HepG2 (cell line): ENCODE measurements around the gene S100A10. TPM values are rescaled to one million over a fixed set of nuclear protein-coding genes. Genes with fewer than 3 reads are reported as not detected.

Experiments used
- ATAC-seq: fragments of 200-7000 bp; cut with Tn5 transposase; 3 replicates; pipeline ENCODE4 v1.9.1; 2020; ENCODE audit warnings: mild to moderate bottlenecking, moderate library complexity
- BruUV-seq: library from RNA; stranded (reverse); fragments of 400-500 nt; replicated peaks from 2 replicates; lab custom pipeline; 2021; lab: Mats Ljungman, UMichigan
- CTCF ChIA-PET: fragments of 300-600 bp; formaldehyde crosslinking; extraction: SDS; loops from one replicate; lab custom pipeline; 2021; ENCODE audit warnings: low total read pairs, inconsistent platforms, low intra/inter-chr PET ratio; lab: Yijun Ruan, JAX
- POLR2A ChIA-PET: fragments of 350-600 bp; sonication (Branson Sonifier 250); formaldehyde crosslinking; loops from one replicate; lab custom pipeline; 2020; ENCODE audit warnings: antibody characterized with exemption, inconsistent platforms; lab: Yijun Ruan, JAX
- DNase-seq: peaks from one replicate; pipeline ENCODE4 v3.0.0-alpha.2; 2015; ENCODE audit warnings: low spot score
- FAIRE-seq: peaks from 3 replicates; lab custom pipeline; 2011; peaks lifted over from hg19 to GRCh38; lab: Jason Lieb, UNC
- H2AFZ ChIP-seq: one replicate; pipeline ENCODE4 v1.6.1; 2011; ENCODE audit warnings: low read length, inconsistent platforms
- H3K27ac ChIP-seq: fragments of 300-600 bp; 3 replicates; pipeline ENCODE4 v1.8.0; 2011; ENCODE audit warnings: mixed run types, mild to moderate bottlenecking, mixed read lengths, low read length, inconsistent platforms; ENCODE audit not compliant: insufficient read depth; ENCODE audit errors: extremely low read length
- H3K27me3 ChIP-seq, 2 experiments: fragments of 200-600 bp in 1 of 2; 2 replicates in 1 of 2; 3 replicates in 1 of 2; pipeline versions ENCODE4 v1.6.0 to v1.8.0; 2011; ENCODE audit warnings: low read length in 2 of 2, mild to moderate bottlenecking in 2 of 2, moderate library complexity in 2 of 2, inconsistent platforms in 1 of 2; ENCODE audit not compliant: insufficient read depth in 2 of 2, control insufficient read depth in 1 of 2
- H3K36me3 ChIP-seq, 2 experiments: fragments of 200-600 bp in 1 of 2; replicated peaks in 1 of 2; 2 replicates in 1 of 2; 3 replicates in 1 of 2; pipeline versions ENCODE4 v1.5.1 to v1.8.0; 2011; ENCODE audit warnings: low read length in 2 of 2, inconsistent platforms in 1 of 2; ENCODE audit not compliant: insufficient read depth in 2 of 2, control insufficient read depth in 1 of 2
- H3K4me1 ChIP-seq: 2 replicates; pipeline ENCODE4 v1.5.1; 2012; ENCODE audit warnings: low read length, inconsistent platforms; ENCODE audit not compliant: insufficient read depth
- H3K4me2 ChIP-seq: 2 replicates; pipeline ENCODE4 v1.6.0; 2011; ENCODE audit warnings: low read depth, low read length, inconsistent platforms
- H3K4me3 ChIP-seq, 3 experiments: fragments of 200-600 bp in 1 of 3; sonication (generic), shearing (Covaris generic) in 1 of 3; replicated peaks in 1 of 3; 2 replicates each; pipeline ENCODE4 v1.5.1; 2011 to 2016; ENCODE audit warnings: low read length in 3 of 3, inconsistent platforms in 2 of 3, low read depth in 2 of 3, mild to moderate bottlenecking in 2 of 3, control low read depth in 1 of 3, mixed read lengths in 1 of 3; ENCODE audit not compliant: insufficient read depth in 1 of 3
- H3K79me2 ChIP-seq: one replicate; pipeline ENCODE4 v1.6.1; 2011; ENCODE audit warnings: low read length, inconsistent platforms; ENCODE audit not compliant: insufficient read depth
- H3K9ac ChIP-seq: 2 replicates; pipeline ENCODE4 v1.6.0; 2011; ENCODE audit warnings: mild to moderate bottlenecking, low read depth, low read length, inconsistent platforms; ENCODE audit not compliant: insufficient read depth
- H3K9me3 ChIP-seq: 2 replicates; pipeline ENCODE4 v1.5.1; 2012; ENCODE audit warnings: mild to moderate bottlenecking, low read length
- H4K20me1 ChIP-seq: 2 replicates; pipeline ENCODE4 v1.6.0; 2011; ENCODE audit warnings: inconsistent platforms, mild to moderate bottlenecking, low read length, moderate library complexity; ENCODE audit not compliant: insufficient read depth
- ARHGAP35 ChIP-seq: sonication (generic); formaldehyde crosslinking; IDR thresholded peaks from 2 replicates; pipeline ENCODE4 v1.9.0; 2022; ENCODE audit warnings: mild to moderate bottlenecking, inconsistent platforms, moderate library complexity, missing genetic modification reagents, borderline replicate concordance
- ATF1 ChIP-seq: IDR thresholded peaks from 2 replicates; pipeline ENCODE4 v1.6.1; 2016; ENCODE audit warnings: mild to moderate bottlenecking, control low read depth
- BHLHE40 ChIP-seq: IDR thresholded peaks from 2 replicates; pipeline ENCODE4 v1.6.1; 2011; ENCODE audit warnings: low read length, improper control_type of control experiment
- HOXA3 ChIP-seq: sonication (generic); formaldehyde crosslinking; IDR thresholded peaks from 2 replicates; pipeline ENCODE4 v1.5.0; 2020; ENCODE audit warnings: missing genetic modification reagents
- IKZF4 ChIP-seq: sonication (generic); formaldehyde crosslinking; IDR thresholded peaks from 2 replicates; pipeline ENCODE4 v1.5.1; 2020; ENCODE audit warnings: borderline replicate concordance, mild to moderate bottlenecking, low read depth, missing genetic modification reagents; ENCODE audit errors: not compliant biosample characterization
- JDP2 ChIP-seq: sonication (generic); formaldehyde crosslinking; IDR thresholded peaks from 2 replicates; pipeline ENCODE4 v1.8.1; 2022; ENCODE audit warnings: missing genetic modification reagents, borderline replicate concordance
- KDM5B ChIP-seq: sonication (generic); formaldehyde crosslinking; IDR thresholded peaks from 2 replicates; pipeline ENCODE4 v1.4.0; 2020; ENCODE audit warnings: missing genetic modification reagents, mild to moderate bottlenecking, borderline replicate concordance
- KMT2B ChIP-seq: IDR thresholded peaks from 2 replicates; pipeline ENCODE4 v1.6.1; 2016; ENCODE audit warnings: missing genetic modification reagents, missing compliant biosample characterization
- MXI1 ChIP-seq: IDR thresholded peaks from 3 replicates; pipeline ENCODE4 v1.6.1; 2012; ENCODE audit warnings: low read depth, low read length, inconsistent platforms, borderline replicate concordance
- NFKB2 ChIP-seq: sonication (generic); formaldehyde crosslinking; IDR thresholded peaks from 2 replicates; pipeline ENCODE4 v1.4.0; 2020; ENCODE audit warnings: missing genetic modification reagents, borderline replicate concordance
- NFRKB ChIP-seq: fragments of 450-650 bp; IDR thresholded peaks from 2 replicates; pipeline ENCODE4 v1.6.1; 2017
- PHF20 ChIP-seq: sonication (generic); formaldehyde crosslinking; IDR thresholded peaks from 2 replicates; pipeline ENCODE4 v1.5.0; 2020; ENCODE audit warnings: mild to moderate bottlenecking, missing genetic modification reagents
- SMC3 ChIP-seq: IDR thresholded peaks from 2 replicates; pipeline ENCODE4 v1.6.1; 2011; ENCODE audit warnings: low read length, improper control_type of control experiment
- STAT5B ChIP-seq: sonication (generic); formaldehyde crosslinking; IDR thresholded peaks from 2 replicates; pipeline ENCODE4 v1.4.0; 2020; ENCODE audit warnings: missing genetic modification reagents
- TAF1 ChIP-seq: sonication (generic); formaldehyde crosslinking; IDR thresholded peaks from 2 replicates; pipeline ENCODE4 v1.4.0; 2020; ENCODE audit warnings: missing genetic modification reagents
- ZFP36L2 ChIP-seq: sonication (generic); formaldehyde crosslinking; IDR thresholded peaks from 2 replicates; pipeline ENCODE4 v1.4.0; 2020; ENCODE audit warnings: missing genetic modification reagents
- ZIK1 ChIP-seq: sonication (generic); formaldehyde crosslinking; IDR thresholded peaks from 2 replicates; pipeline ENCODE4 v1.5.0; 2020; ENCODE audit warnings: mild to moderate bottlenecking, low read depth, missing genetic modification reagents, borderline replicate concordance
- ZNF24 ChIP-seq: fragments of 450-650 bp; IDR thresholded peaks from 2 replicates; pipeline ENCODE4 v1.6.1; 2017; ENCODE audit warnings: antibody characterized with exemption, mild to moderate bottlenecking
- ZNF530 ChIP-seq: sonication (generic); formaldehyde crosslinking; IDR thresholded peaks from 2 replicates; pipeline ENCODE4 v1.5.0; 2020; ENCODE audit warnings: low read depth, mild to moderate bottlenecking, missing genetic modification reagents
- ZNF605 ChIP-seq: sonication (generic); formaldehyde crosslinking; IDR thresholded peaks from 2 replicates; pipeline ENCODE4 v1.8.0; 2022; ENCODE audit warnings: mild to moderate bottlenecking, missing genetic modification reagents
- ZNF678 ChIP-seq: sonication (generic); formaldehyde crosslinking; IDR thresholded peaks from 2 replicates; pipeline ENCODE4 v1.4.0; 2020; ENCODE audit warnings: mild to moderate bottlenecking, missing genetic modification reagents
- WGBS: methylation state at CpG from one replicate; pipeline ENCODE4 v1.1.6; 2017; ENCODE audit warnings: low lambda C conversion rate; 5-methylcytosine and 5-hydroxymethylcytosine counted together
- in situ Hi-C: cut with HindIII; loops from 2 replicates; pipeline ENCODE4 v1.10.0; 2017; ENCODE audit warnings: low pct_unique_long_range_greater_than_20kb; ENCODE audit not compliant: extremely low pct_ligation_motif_present
- intact Hi-C: fragments of 100-400 bp; cut with micrococcal nuclease; formaldehyde crosslinking; loops from one replicate; pipeline ENCODE4 v1.10.0; 2022; ENCODE audit not compliant: unreplicated experiment
- polyA plus RNA-seq, 8 experiments: library from polyadenylated mRNA; depleted of rRNA in 3 of 8; stranded (reverse) in 7 of 8; unstranded in 1 of 8; fragments of >200 nt; fragmentation: Illumina TruSeq in 4 of 8; extraction: Trizol in 4 of 8; gene quantifications; 2 replicates each; pipeline versions ENCODE4 v1.2.1 to v1.2.3, GENCODE V29; 2011 to 2016; ENCODE audit warnings: low read depth in 4 of 8, missing spikeins in 1 of 8, mixed read lengths in 1 of 8; ENCODE audit not compliant: insufficient read depth in 1 of 8
- total RNA-seq, 5 experiments: library from RNA; depleted of rRNA; stranded (reverse); fragments of >200 nt; fragmentation: Illumina TruSeq; extraction: Trizol; gene quantifications; 2 replicates each; pipeline ENCODE4 v1.2.3, GENCODE V29; 2016; ENCODE audit warnings: low read depth in 1 of 5
- TF ChIP-seq, protein P1 (sequence below): sonication (generic); formaldehyde crosslinking; IDR thresholded peaks from 2 replicates; pipeline ENCODE4 v1.4.0; 2020; ENCODE audit warnings: missing genetic modification reagents
- TF ChIP-seq, protein P2 (sequence below): sonication (generic); formaldehyde crosslinking; IDR thresholded peaks from 2 replicates; pipeline ENCODE4 v1.5.0; 2020; ENCODE audit warnings: mild to moderate bottlenecking, missing genetic modification reagents

S100A10 gene
- total and polyA plus RNA-seq, 2 of the 13 experiments (the other 11 are each of a cell fraction or from before 2014, with no cell fraction given): 16.8 to 28.7 TPM

DNA sequence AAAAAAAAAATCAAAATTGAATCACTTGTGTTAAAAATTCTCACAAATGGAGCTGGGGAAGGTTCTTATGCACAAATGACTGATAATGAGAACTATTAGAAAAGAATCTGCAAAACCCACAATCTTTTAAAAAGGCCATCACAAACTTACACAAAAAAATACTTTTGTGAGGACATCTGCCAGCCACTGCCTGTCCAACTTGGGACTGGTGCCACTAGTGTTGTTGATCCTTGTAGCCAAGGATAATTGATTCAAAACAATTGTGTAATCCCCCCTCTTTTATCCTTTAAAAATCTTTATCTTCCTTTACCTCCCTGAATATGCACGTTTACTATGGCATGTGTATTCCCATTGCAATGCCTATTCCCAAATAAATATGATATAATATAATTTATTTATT, 45.2 kb downstream of the S100A10 start (continued):
- TF ChIP-seq ZNF605 (CRISPR knock-in tag) (no peak), IKZF4 (CRISPR knock-in tag) (no peak), ATF1 (CRISPR knock-in tag) (no peak)

DNA sequence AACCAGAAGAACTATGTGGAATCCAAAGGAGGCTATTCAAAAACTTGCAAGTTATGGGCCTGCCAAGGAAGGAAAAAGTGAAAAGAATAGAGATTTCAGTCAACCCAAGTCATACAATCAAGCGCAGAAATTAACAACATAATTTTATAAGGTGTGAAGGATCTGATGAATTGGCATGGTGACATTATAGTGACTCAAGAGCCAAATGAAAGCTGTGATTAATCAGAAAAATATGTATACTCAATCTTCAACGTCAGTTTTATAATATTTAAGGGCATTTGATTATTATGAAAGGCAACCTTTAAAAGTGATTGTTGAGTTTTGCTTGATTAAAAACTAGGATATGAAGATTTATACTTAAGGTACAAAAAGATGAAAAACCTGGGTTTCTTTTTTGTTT, 46.5 kb downstream of the S100A10 start:
- no peaks in the 10 kb centered on the region for H3K36me3 ChIP-seq
- WGBS: 44% methylated on average over 2 of the region's 2 CpGs
- TF ChIP-seq HOXA3 (CRISPR knock-in tag) (no peak), STAT5B (no peak), ZFP36L2 (no peak), ZNF678 (CRISPR knock-in tag) (no peak), NFKB2 (CRISPR knock-in tag) (no peak), ZIK1 (CRISPR knock-in tag) (no peak), ZNF24 (no peak), ZNF530 (CRISPR knock-in tag) (no peak), PHF20 (no peak), KDM5B (CRISPR knock-in tag) (no peak), BHLHE40 (no peak), MXI1 (no peak), JDP2 (CRISPR knock-in tag) (no peak), TAF1 (CRISPR knock-in tag) (no peak), SMC3 (no peak), ARHGAP35 (CRISPR knock-in tag) (no peak), KMT2B (CRISPR knock-in tag) (no peak), NFRKB (no peak)
- TF ChIP-seq, protein P1, sequence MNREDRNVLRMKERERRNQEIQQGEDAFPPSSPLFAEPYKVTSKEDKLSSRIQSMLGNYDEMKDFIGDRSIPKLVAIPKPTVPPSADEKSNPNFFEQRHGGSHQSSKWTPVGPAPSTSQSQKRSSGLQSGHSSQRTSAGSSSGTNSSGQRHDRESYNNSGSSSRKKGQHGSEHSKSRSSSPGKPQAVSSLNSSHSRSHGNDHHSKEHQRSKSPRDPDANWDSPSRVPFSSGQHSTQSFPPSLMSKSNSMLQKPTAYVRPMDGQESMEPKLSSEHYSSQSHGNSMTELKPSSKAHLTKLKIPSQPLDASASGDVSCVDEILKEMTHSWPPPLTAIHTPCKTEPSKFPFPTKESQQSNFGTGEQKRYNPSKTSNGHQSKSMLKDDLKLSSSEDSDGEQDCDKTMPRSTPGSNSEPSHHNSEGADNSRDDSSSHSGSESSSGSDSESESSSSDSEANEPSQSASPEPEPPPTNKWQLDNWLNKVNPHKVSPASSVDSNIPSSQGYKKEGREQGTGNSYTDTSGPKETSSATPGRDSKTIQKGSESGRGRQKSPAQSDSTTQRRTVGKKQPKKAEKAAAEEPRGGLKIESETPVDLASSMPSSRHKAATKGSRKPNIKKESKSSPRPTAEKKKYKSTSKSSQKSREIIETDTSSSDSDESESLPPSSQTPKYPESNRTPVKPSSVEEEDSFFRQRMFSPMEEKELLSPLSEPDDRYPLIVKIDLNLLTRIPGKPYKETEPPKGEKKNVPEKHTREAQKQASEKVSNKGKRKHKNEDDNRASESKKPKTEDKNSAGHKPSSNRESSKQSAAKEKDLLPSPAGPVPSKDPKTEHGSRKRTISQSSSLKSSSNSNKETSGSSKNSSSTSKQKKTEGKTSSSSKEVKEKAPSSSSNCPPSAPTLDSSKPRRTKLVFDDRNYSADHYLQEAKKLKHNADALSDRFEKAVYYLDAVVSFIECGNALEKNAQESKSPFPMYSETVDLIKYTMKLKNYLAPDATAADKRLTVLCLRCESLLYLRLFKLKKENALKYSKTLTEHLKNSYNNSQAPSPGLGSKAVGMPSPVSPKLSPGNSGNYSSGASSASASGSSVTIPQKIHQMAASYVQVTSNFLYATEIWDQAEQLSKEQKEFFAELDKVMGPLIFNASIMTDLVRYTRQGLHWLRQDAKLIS (CRISPR knock-in tag): no peak
- TF ChIP-seq, protein P2, sequence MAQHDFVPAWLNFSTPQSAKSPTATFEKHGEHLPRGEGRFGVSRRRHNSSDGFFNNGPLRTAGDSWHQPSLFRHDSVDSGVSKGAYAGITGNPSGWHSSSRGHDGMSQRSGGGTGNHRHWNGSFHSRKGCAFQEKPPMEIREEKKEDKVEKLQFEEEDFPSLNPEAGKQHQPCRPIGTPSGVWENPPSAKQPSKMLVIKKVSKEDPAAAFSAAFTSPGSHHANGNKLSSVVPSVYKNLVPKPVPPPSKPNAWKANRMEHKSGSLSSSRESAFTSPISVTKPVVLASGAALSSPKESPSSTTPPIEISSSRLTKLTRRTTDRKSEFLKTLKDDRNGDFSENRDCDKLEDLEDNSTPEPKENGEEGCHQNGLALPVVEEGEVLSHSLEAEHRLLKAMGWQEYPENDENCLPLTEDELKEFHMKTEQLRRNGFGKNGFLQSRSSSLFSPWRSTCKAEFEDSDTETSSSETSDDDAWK (CRISPR knock-in tag): no peak
- TF ChIP-seq, all 625 proteins: peak for 0
- no peak for DNase-seq
- POLR2A ChIA-PET: no interaction called here
- H3K27ac ChIP-seq: no peak overlapping the region
- no peaks in the 10 kb centered on the region for H3K9me3 ChIP-seq
- CTCF ChIA-PET: no interaction called here
- H4K20me1 ChIP-seq: no peaks in the 10 kb centered on the region
- no peaks in the 10 kb centered on the region for H3K79me2 ChIP-seq
- no peak overlapping the region for H2AFZ ChIP-seq
- no peak overlapping the region for H3K4me2 ChIP-seq
- intact Hi-C loops (no loop called here), in situ Hi-C loops (no loop called here)
- no peak for ATAC-seq
- H3K27me3 ChIP-seq: no peaks in the 10 kb centered on the region; a peak in 3 of 5 replicates
- H3K4me3 ChIP-seq: no peak overlapping the region
- no peaks in the 10 kb centered on the region for H3K4me1 ChIP-seq
- FAIRE-seq: no peak
- H3K9ac ChIP-seq: no peak overlapping the region
- BruUV-seq: no TSS peak
